Measurements from ENCODE around the gene RPS6KA4. TPM values are rescaled to one million over a fixed set of nuclear protein-coding genes. Genes with fewer than 3 reads are reported as not detected.

RPS6KA4 gene
- total RNA-seq, 1 donor from 2014 or later, result 31.3 TPM

GRCh38 chr11:64419257-64419790 lies 60.4 kb downstream of the RPS6KA4 start:
- no peak for DNase-seq (ENCODE audit: low spot score)

- DNase-seq (ENCODE audit: low spot score), result no peak
Measured at GRCh38 chr11:64419818-64420485, 61.0 kb downstream of the RPS6KA4 start.

Other genes starting within 250 kb of the RPS6KA4 start
- gene MACROD1, start 193.0 kb upstream of the RPS6KA4 start, total RNA-seq, result 27.3 TPM
- 119 TPM for gene STIP1, start 173.0 kb upstream of the RPS6KA4 start, total RNA-seq
- 15.5 TPM for gene FERMT3, start 152.4 kb upstream of the RPS6KA4 start, total RNA-seq
- 49.4 TPM for gene TRPT1, start 133.0 kb upstream of the RPS6KA4 start, total RNA-seq
- 82.7 TPM for gene NUDT22, start 132.9 kb upstream of the RPS6KA4 start, total RNA-seq
- gene DNAJC4, start 128.6 kb upstream of the RPS6KA4 start, total RNA-seq, result 44.1 TPM
- 51.6 TPM for gene VEGFB, start 124.6 kb upstream of the RPS6KA4 start, total RNA-seq
- 55.7 TPM for gene FKBP2, start 118.1 kb upstream of the RPS6KA4 start, total RNA-seq
- gene PPP1R14B, start 112.2 kb upstream of the RPS6KA4 start, total RNA-seq, result 136 TPM
- gene PLCB3, start 107.6 kb upstream of the RPS6KA4 start, total RNA-seq, result 33.5 TPM
- gene BAD, start 74.5 kb upstream of the RPS6KA4 start, total RNA-seq, result 43.0 TPM
- gene GPR137, start 73.3 kb upstream of the RPS6KA4 start, total RNA-seq, result 31.0 TPM
- not detected for gene KCNK4, start 67.9 kb upstream of the RPS6KA4 start, total RNA-seq
- gene CATSPERZ, start 58.8 kb upstream of the RPS6KA4 start, total RNA-seq, result not detected
- 82.8 TPM for gene ESRRA, start 53.6 kb upstream of the RPS6KA4 start, total RNA-seq
- gene TRMT112, start 41.6 kb upstream of the RPS6KA4 start, total RNA-seq, result 156 TPM
- gene PRDX5, start 41.0 kb upstream of the RPS6KA4 start, total RNA-seq, result 255 TPM
- 17.1 TPM for gene CCDC88B, start 19.0 kb upstream of the RPS6KA4 start, total RNA-seq
- gene SLC22A11, start 196.8 kb downstream of the RPS6KA4 start, total RNA-seq, result 0.44 TPM
- not detected for gene SLC22A12, start 232.1 kb downstream of the RPS6KA4 start, total RNA-seq

All from ureter (tissue), 1 donor.